ENCODE data around the gene VAMP2.

DNA sequence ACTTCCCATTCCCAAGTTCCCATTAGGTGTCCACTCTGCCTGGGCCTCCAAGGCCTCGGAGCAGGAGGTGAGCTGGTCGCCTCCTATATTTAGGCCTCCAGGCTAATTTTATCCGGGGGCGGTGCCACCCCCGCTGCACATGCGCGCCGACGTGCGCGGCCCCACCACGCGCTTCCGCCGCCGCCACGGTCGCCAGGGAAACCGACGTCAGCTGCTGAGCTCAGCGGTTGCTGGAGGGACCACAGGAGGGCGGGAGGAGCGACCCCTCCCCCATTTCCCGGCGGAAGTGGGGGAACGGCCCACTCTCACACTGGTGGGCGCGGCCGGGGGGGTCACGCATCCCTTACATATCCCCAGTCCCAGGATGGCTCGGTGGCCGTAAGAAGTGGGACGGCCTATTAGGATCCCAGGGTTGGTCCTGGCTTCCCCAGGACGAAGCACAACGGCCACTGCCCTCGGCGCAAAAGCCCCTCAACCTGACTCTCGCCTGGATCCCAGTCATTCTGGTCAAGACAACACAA, 11.6 kb downstream of the VAMP2 start:
- TF ChIP-seq, protein P1, sequence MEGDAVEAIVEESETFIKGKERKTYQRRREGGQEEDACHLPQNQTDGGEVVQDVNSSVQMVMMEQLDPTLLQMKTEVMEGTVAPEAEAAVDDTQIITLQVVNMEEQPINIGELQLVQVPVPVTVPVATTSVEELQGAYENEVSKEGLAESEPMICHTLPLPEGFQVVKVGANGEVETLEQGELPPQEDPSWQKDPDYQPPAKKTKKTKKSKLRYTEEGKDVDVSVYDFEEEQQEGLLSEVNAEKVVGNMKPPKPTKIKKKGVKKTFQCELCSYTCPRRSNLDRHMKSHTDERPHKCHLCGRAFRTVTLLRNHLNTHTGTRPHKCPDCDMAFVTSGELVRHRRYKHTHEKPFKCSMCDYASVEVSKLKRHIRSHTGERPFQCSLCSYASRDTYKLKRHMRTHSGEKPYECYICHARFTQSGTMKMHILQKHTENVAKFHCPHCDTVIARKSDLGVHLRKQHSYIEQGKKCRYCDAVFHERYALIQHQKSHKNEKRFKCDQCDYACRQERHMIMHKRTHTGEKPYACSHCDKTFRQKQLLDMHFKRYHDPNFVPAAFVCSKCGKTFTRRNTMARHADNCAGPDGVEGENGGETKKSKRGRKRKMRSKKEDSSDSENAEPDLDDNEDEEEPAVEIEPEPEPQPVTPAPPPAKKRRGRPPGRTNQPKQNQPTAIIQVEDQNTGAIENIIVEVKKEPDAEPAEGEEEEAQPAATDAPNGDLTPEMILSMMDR (IDR thresholded peaks at IDR 0.05): no peak
- TF ChIP-seq EZH2 (IDR thresholded peaks at IDR 0.05; ENCODE audit: borderline replicate concordance, insufficient read depth, low read depth, low read length, poor library complexity, severe bottlenecking): no peak

All from B cell (primary cell).